Upper lobe of left lung (tissue), 4 donors: ENCODE measurements around the gene MTCL3.

Source experiments
- CTCF ChIP-seq, 6 experiments: fragments of 450-650 bp in 4 of 6; fragments of 200-600 bp in 2 of 6; sonication (generic) in 2 of 6; IDR thresholded peaks; one replicate each; pipeline ENCODE4 v1.5.1; 2016 to 2019; ENCODE audit warnings: antibody characterized with exemption in 6 of 6
- POLR2A ChIP-seq, 4 donors: fragments of 450-650 bp; IDR thresholded peaks; one replicate each; pipeline ENCODE4 v1.5.1; 2016 to 2017; ENCODE audit warnings: antibody characterized with exemption in 4 of 4, mild to moderate bottlenecking in 2 of 4
- POLR2AphosphoS5 ChIP-seq, 2 donors: sonication (generic); formaldehyde crosslinking; IDR thresholded peaks; one replicate each; pipeline ENCODE4 v1.5.1; 2017; ENCODE audit warnings: antibody characterized with exemption in 2 of 2

DNA sequence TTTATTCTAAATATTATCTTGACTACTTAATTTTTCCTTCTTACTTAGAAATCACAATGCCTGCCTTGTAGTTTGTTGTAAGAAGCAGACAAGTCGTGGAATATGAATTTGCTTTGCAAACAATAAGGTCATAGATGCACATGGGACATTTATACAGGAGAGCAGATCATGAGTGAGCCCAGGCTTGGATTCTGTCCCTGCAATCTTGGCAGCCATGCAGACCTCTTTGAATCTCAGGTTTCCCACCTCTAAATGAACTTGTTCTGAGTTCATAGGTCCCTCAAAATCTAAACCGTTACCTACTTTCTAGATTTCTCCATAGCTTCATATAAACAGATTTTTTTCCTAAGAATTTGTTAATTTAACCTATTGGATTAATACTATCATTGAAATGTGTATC lies 79.4 kb downstream of the MTCL3 start:
- TF ChIP-seq POLR2AphosphoS5 (IDR thresholded peaks at IDR 0.05) (no peak), CTCF (IDR thresholded peaks at IDR 0.05) (no peak), POLR2A (IDR thresholded peaks at IDR 0.05) (no peak)
